NCI-H1105 treated with DMSO at 0.1 percent for 48 hours (cell line): ENCODE results near the gene LNX2.
"Not testable (repeated sequence)": the region's sequence is repeated elsewhere in the genome, so short reads cannot be mapped to it uniquely, and the experiment has no call there.

Experiments
- DNase-seq: peaks from one replicate; lab custom pipeline; 2025; lab: John Stamatoyannopoulos, UW

LNX2 gene

GRCh38 chr13:27636589-27637288 lies 16.4 kb upstream of the LNX2 start:
- peak; percentile 65 for DNase-seq

- no peak for DNase-seq
Observed at GRCh38 chr13:27635266-27635665, 14.9 kb upstream of the LNX2 start.

- DNase-seq = no peak
Observed at GRCh38 chr13:27634791-27635190, 14.5 kb upstream of the LNX2 start.

- DNase-seq = no peak
Observed at GRCh38 chr13:27634231-27634630, 13.9 kb upstream of the LNX2 start.

- no peak for DNase-seq
Observed at GRCh38 chr13:27632648-27633047, 12.3 kb upstream of the LNX2 start.

- DNase-seq = no peak
Observed at GRCh38 chr13:27632214-27632613, 11.9 kb upstream of the LNX2 start.

GRCh38 chr13:27631665-27632064 lies 11.3 kb upstream of the LNX2 start:
- DNase-seq = no peak

GRCh38 chr13:27631156-27631555 lies 10.8 kb upstream of the LNX2 start:
- DNase-seq = no peak

- DNase-seq = not testable (repeated sequence)
Observed at GRCh38 chr13:27628766-27629165, 8.4 kb upstream of the LNX2 start.

- DNase-seq = no peak
Observed at GRCh38 chr13:27628081-27628480, 7.8 kb upstream of the LNX2 start.

GRCh38 chr13:27627380-27627779 lies 7.1 kb upstream of the LNX2 start:
- no peak for DNase-seq

GRCh38 chr13:27625839-27626238 lies 5.5 kb upstream of the LNX2 start:
- no peak for DNase-seq

GRCh38 chr13:27624071-27624470 lies 3.7 kb upstream of the LNX2 start:
- no peak for DNase-seq

GRCh38 chr13:27622881-27623280 lies 2.6 kb upstream of the LNX2 start:
- no peak for DNase-seq

GRCh38 chr13:27622102-27622820 lies 1.9 kb upstream of the LNX2 start:
- DNase-seq = no peak

- peak; percentile 75 for DNase-seq
Observed at GRCh38 chr13:27621366-27622101, 1.2 kb upstream of the LNX2 start, which contains the start of gene POLR1D. TSS of gene POLR1D (plus strand) at chr13:27621892. CDS start at chr13:27621984, 92 bp downstream.

GRCh38 chr13:27621116-27621365 lies 712 bp upstream of the LNX2 start:
- DNase-seq = peak; percentile 61

GRCh38 chr13:27619728-27620376 lies 477 bp downstream of the LNX2 start:
- DNase-seq = peak; percentile 24

GRCh38 chr13:27619093-27619727 lies 1.1 kb downstream of the LNX2 start:
- no peak for DNase-seq

GRCh38 chr13:27617881-27618321 lies 2.4 kb downstream of the LNX2 start:
- no peak for DNase-seq

GRCh38 chr13:27613628-27614027 lies 6.7 kb downstream of the LNX2 start:
- no peak for DNase-seq

- no peak for DNase-seq
Observed at GRCh38 chr13:27607125-27607524, 13.2 kb downstream of the LNX2 start.
